ENCODE data around the gene ATP6V1C2.

The ATP6V1C2 gene

GRCh38 chr2:10753876-10754275 lies 32.4 kb downstream of the ATP6V1C2 start:
- Histone ChIP-seq H3K4me1 (ENCODE audit: insufficient read depth, insufficient read length) (no peaks in the 10 kb centered on the region), H3K9ac (ENCODE audit: insufficient read length, low read depth) (no peak overlapping the region), H3K36me3 (ENCODE audit: insufficient read depth, insufficient read length, low read length) (no peaks in the 10 kb centered on the region), H3K9me3 (ENCODE audit: insufficient read depth, low read length) (no peaks in the 10 kb centered on the region), H3K27me3 (ENCODE audit: insufficient read depth, insufficient read length) (no peaks in the 10 kb centered on the region), H3K4me3 (ENCODE audit: insufficient read length, low read depth) (no peak overlapping the region)
- DNase-seq (ENCODE audit: low read depth, low spot score) = no peak
- no peak for TF ChIP-seq YY1 (IDR thresholded peaks at IDR 0.05; ENCODE audit: insufficient read depth, insufficient read length)
- TF ChIP-seq ZNF274 (IDR thresholded peaks at IDR 0.05; ENCODE audit: low read depth, low read length) = no peak
- TF ChIP-seq SUZ12 (IDR thresholded peaks at IDR 0.05; ENCODE audit: extremely low read depth, insufficient read depth, insufficient read length) = no peak

- no peak for TF ChIP-seq YY1 (IDR thresholded peaks at IDR 0.05; ENCODE audit: insufficient read depth, insufficient read length)
- TF ChIP-seq SUZ12 (IDR thresholded peaks at IDR 0.05; ENCODE audit: extremely low read depth, insufficient read depth, insufficient read length) = no peak
- TF ChIP-seq ZNF274 (IDR thresholded peaks at IDR 0.05; ENCODE audit: low read depth, low read length) = no peak
- Histone ChIP-seq H3K4me1 (ENCODE audit: insufficient read depth, insufficient read length) (peaks cover 5% of the 10 kb centered on the region), H3K27me3 (ENCODE audit: insufficient read depth, insufficient read length) (no peaks in the 10 kb centered on the region), H3K36me3 (ENCODE audit: insufficient read depth, insufficient read length, low read length) (no peaks in the 10 kb centered on the region), H3K9ac (ENCODE audit: insufficient read length, low read depth) (no peak overlapping the region), H3K9me3 (ENCODE audit: insufficient read depth, low read length) (no peaks in the 10 kb centered on the region), H3K4me3 (ENCODE audit: insufficient read length, low read depth) (no peak overlapping the region)
- DNase-seq (ENCODE audit: low read depth, low spot score) = no peak
Observed at GRCh38 chr2:10755621-10756020, 34.2 kb downstream of the ATP6V1C2 start.

GRCh38 chr2:10757814-10758286 lies 36.4 kb downstream of the ATP6V1C2 start:
- Histone ChIP-seq H3K36me3 (ENCODE audit: insufficient read depth, insufficient read length, low read length) (no peaks in the 10 kb centered on the region), H3K27me3 (ENCODE audit: insufficient read depth, insufficient read length) (no peaks in the 10 kb centered on the region), H3K9me3 (ENCODE audit: insufficient read depth, low read length) (no peaks in the 10 kb centered on the region), H3K4me1 (ENCODE audit: insufficient read depth, insufficient read length) (peaks cover 5% of the 10 kb centered on the region), H3K9ac (ENCODE audit: insufficient read length, low read depth) (no peak overlapping the region), H3K4me3 (ENCODE audit: insufficient read length, low read depth) (no peak overlapping the region)
- TF ChIP-seq ZNF274 (IDR thresholded peaks at IDR 0.05; ENCODE audit: low read depth, low read length) (no peak), SUZ12 (IDR thresholded peaks at IDR 0.05; ENCODE audit: extremely low read depth, insufficient read depth, insufficient read length) (no peak), YY1 (IDR thresholded peaks at IDR 0.05; ENCODE audit: insufficient read depth, insufficient read length) (no peak)
- no peak for DNase-seq (ENCODE audit: low read depth, low spot score)

GRCh38 chr2:10759151-10759714 lies 37.8 kb downstream of the ATP6V1C2 start:
- Histone ChIP-seq H3K9me3 (ENCODE audit: insufficient read depth, low read length) (no peaks in the 10 kb centered on the region), H3K4me3 (ENCODE audit: insufficient read length, low read depth) (no peak overlapping the region), H3K9ac (ENCODE audit: insufficient read length, low read depth) (no peak overlapping the region), H3K4me1 (ENCODE audit: insufficient read depth, insufficient read length) (peaks cover 5% of the 10 kb centered on the region), H3K27me3 (ENCODE audit: insufficient read depth, insufficient read length) (no peaks in the 10 kb centered on the region), H3K36me3 (ENCODE audit: insufficient read depth, insufficient read length, low read length) (no peaks in the 10 kb centered on the region)
- TF ChIP-seq ZNF274 (IDR thresholded peaks at IDR 0.05; ENCODE audit: low read depth, low read length) = no peak
- no peak for TF ChIP-seq SUZ12 (IDR thresholded peaks at IDR 0.05; ENCODE audit: extremely low read depth, insufficient read depth, insufficient read length)
- TF ChIP-seq YY1 (IDR thresholded peaks at IDR 0.05; ENCODE audit: insufficient read depth, insufficient read length) = no peak
- DNase-seq (ENCODE audit: low read depth, low spot score) = no peak

GRCh38 chr2:10760794-10761504 lies 39.5 kb downstream of the ATP6V1C2 start:
- H3K9me3 ChIP-seq (ENCODE audit: insufficient read depth, low read length) = no peaks in the 10 kb centered on the region
- no peak for TF ChIP-seq ZNF274 (IDR thresholded peaks at IDR 0.05; ENCODE audit: low read depth, low read length)
- no peak for TF ChIP-seq SUZ12 (IDR thresholded peaks at IDR 0.05; ENCODE audit: extremely low read depth, insufficient read depth, insufficient read length)
- TF ChIP-seq YY1 (IDR thresholded peaks at IDR 0.05; ENCODE audit: insufficient read depth, insufficient read length) = no peak
- no peak for DNase-seq (ENCODE audit: low read depth, low spot score)
- peaks cover 13% of the 10 kb centered on the region for H3K4me1 ChIP-seq (ENCODE audit: insufficient read depth, insufficient read length)
- H3K27me3 ChIP-seq (ENCODE audit: insufficient read depth, insufficient read length) = no peaks in the 10 kb centered on the region
- no peak overlapping the region for H3K4me3 ChIP-seq (ENCODE audit: insufficient read length, low read depth)
- H3K36me3 ChIP-seq (ENCODE audit: insufficient read depth, insufficient read length, low read length) = no peaks in the 10 kb centered on the region
- no peak overlapping the region for H3K9ac ChIP-seq (ENCODE audit: insufficient read length, low read depth)

GRCh38 chr2:10761591-10761990 lies 40.2 kb downstream of the ATP6V1C2 start:
- no peak for DNase-seq (ENCODE audit: low read depth, low spot score)
- no peaks in the 10 kb centered on the region for H3K36me3 ChIP-seq (ENCODE audit: insufficient read depth, insufficient read length, low read length)
- H3K4me3 ChIP-seq (ENCODE audit: insufficient read length, low read depth) = no peak overlapping the region
- peaks cover 13% of the 10 kb centered on the region for H3K4me1 ChIP-seq (ENCODE audit: insufficient read depth, insufficient read length)
- no peak overlapping the region for H3K9ac ChIP-seq (ENCODE audit: insufficient read length, low read depth)
- H3K9me3 ChIP-seq (ENCODE audit: insufficient read depth, low read length) = no peaks in the 10 kb centered on the region
- TF ChIP-seq SUZ12 (IDR thresholded peaks at IDR 0.05; ENCODE audit: extremely low read depth, insufficient read depth, insufficient read length) (no peak), YY1 (IDR thresholded peaks at IDR 0.05; ENCODE audit: insufficient read depth, insufficient read length) (no peak), ZNF274 (IDR thresholded peaks at IDR 0.05; ENCODE audit: low read depth, low read length) (no peak)
- H3K27me3 ChIP-seq (ENCODE audit: insufficient read depth, insufficient read length) = no peaks in the 10 kb centered on the region

- TF ChIP-seq YY1 (IDR thresholded peaks at IDR 0.05; ENCODE audit: insufficient read depth, insufficient read length) (no peak), SUZ12 (IDR thresholded peaks at IDR 0.05; ENCODE audit: extremely low read depth, insufficient read depth, insufficient read length) (no peak), ZNF274 (IDR thresholded peaks at IDR 0.05; ENCODE audit: low read depth, low read length) (no peak)
- Histone ChIP-seq H3K4me1 (ENCODE audit: insufficient read depth, insufficient read length) (peaks cover 13% of the 10 kb centered on the region), H3K36me3 (ENCODE audit: insufficient read depth, insufficient read length, low read length) (no peaks in the 10 kb centered on the region), H3K9me3 (ENCODE audit: insufficient read depth, low read length) (no peaks in the 10 kb centered on the region), H3K27me3 (ENCODE audit: insufficient read depth, insufficient read length) (no peaks in the 10 kb centered on the region), H3K9ac (ENCODE audit: insufficient read length, low read depth) (no peak overlapping the region), H3K4me3 (ENCODE audit: insufficient read length, low read depth) (no peak overlapping the region)
- no peak for DNase-seq (ENCODE audit: low read depth, low spot score)
Observed at GRCh38 chr2:10762651-10763460, 41.4 kb downstream of the ATP6V1C2 start.

All from NT2/D1 (cell line).